GM12878 (cell line): Measurements from ENCODE around the gene DCP1B. TPM values are rescaled to one million over a fixed set of nuclear protein-coding genes. Genes with fewer than 3 reads are reported as not detected.

ENCODE experiments used
- ATAC-seq: fragments of 200-7000 bp; cut with Tn5 transposase; 3 replicates; pipeline ENCODE4 v1.9.1; 2020; ENCODE audit warnings: mild to moderate bottlenecking, moderate library complexity
- BruUV-seq: library from RNA; stranded (reverse); fragments of 400-500 nt; replicated peaks from 2 replicates; lab custom pipeline; 2021; lab: Mats Ljungman, UMichigan
- CTCF ChIA-PET: fragments of 300-600 bp; sonication (Branson Sonifier 250); formaldehyde crosslinking; extraction: SDS; loops from one replicate; lab custom pipeline; 2021; ENCODE audit warnings: inconsistent platforms; lab: Yijun Ruan, JAX
- POLR2A ChIA-PET: fragments of 350-600 bp; formaldehyde crosslinking; extraction: SDS; loops from one replicate; lab custom pipeline; 2021; ENCODE audit warnings: inconsistent platforms; lab: Charles Lee
- RAD21 ChIA-PET: fragments of 300-600 bp; sonication (Branson Sonifier 250); formaldehyde crosslinking; loops from one replicate; lab custom pipeline; 2023; ENCODE audit warnings: antibody characterized with exemption; ENCODE audit not compliant: unreplicated experiment; lab: Charles Lee
- SMC1A ChIA-PET: fragments of 300-600 bp; sonication (Branson Sonifier 250); formaldehyde crosslinking; loops from one replicate; lab custom pipeline; 2023; ENCODE audit not compliant: unreplicated experiment, uncharacterized antibody; lab: Charles Lee
- DNase-seq: peaks from one replicate; pipeline ENCODE4 v3.0.0-alpha.2; 2011; ENCODE audit warnings: low read depth, low spot score
- FAIRE-seq: peaks from 3 replicates; lab custom pipeline; 2011; peaks lifted over from hg19 to GRCh38; lab: Jason Lieb, UNC
- H2AFZ ChIP-seq: 2 replicates; pipeline ENCODE4 v1.6.0; 2011; ENCODE audit warnings: low read depth, low read length, control low read depth; ENCODE audit not compliant: control insufficient read depth
- H3K27ac ChIP-seq: 2 replicates; pipeline ENCODE4 v1.5.1; 2011; ENCODE audit warnings: control low read depth; ENCODE audit not compliant: control insufficient read depth, insufficient read depth
- H3K27me3 ChIP-seq, 2 experiments: replicated peaks in 1 of 2; 2 replicates each; pipeline versions ENCODE4 v1.6.0 to v1.6.1; 2011; ENCODE audit warnings: low read length in 1 of 2; ENCODE audit not compliant: control insufficient read depth in 2 of 2, insufficient read depth in 2 of 2
- H3K36me3 ChIP-seq, 2 experiments: 2 replicates each; pipeline ENCODE4 v1.5.1; 2011; ENCODE audit warnings: low read length in 1 of 2; ENCODE audit not compliant: control insufficient read depth in 2 of 2, insufficient read depth in 2 of 2
- H3K4me1 ChIP-seq: 2 replicates; pipeline ENCODE4 v1.6.1; 2011; ENCODE audit warnings: mild to moderate bottlenecking, low read length, moderate library complexity, mixed read lengths; ENCODE audit not compliant: control insufficient read depth, insufficient read depth
- H3K4me2 ChIP-seq: 2 replicates; pipeline ENCODE4 v1.6.0; 2011; ENCODE audit warnings: control low read depth; ENCODE audit not compliant: control insufficient read depth, insufficient read depth
- H3K4me3 ChIP-seq: fragments of 200-600 bp; sonication (generic); 2 replicates; pipeline ENCODE4 v1.5.1; 2016
- H3K79me2 ChIP-seq: 2 replicates; pipeline ENCODE4 v1.6.0; 2011; ENCODE audit warnings: low read length; ENCODE audit not compliant: control insufficient read depth, insufficient read depth
- H3K9ac ChIP-seq: 2 replicates; pipeline ENCODE4 v1.8.0; 2011; ENCODE audit warnings: low read length, control low read depth, mixed read lengths; ENCODE audit not compliant: control insufficient read depth, insufficient read depth
- H3K9me3 ChIP-seq: replicated peaks from 3 replicates; pipeline ENCODE4 v1.5.1; 2011; ENCODE audit warnings: mild to moderate bottlenecking, low read length; ENCODE audit not compliant: control insufficient read depth, insufficient read depth
- H4K20me1 ChIP-seq: 2 replicates; pipeline ENCODE4 v1.6.0; 2011; ENCODE audit not compliant: control insufficient read depth, insufficient read depth
- BCLAF1 ChIP-seq: fragments of 450-650 bp; IDR thresholded peaks from 2 replicates; pipeline ENCODE4 v1.6.1; 2017; ENCODE audit warnings: antibody characterized with exemption, mild to moderate bottlenecking, moderate library complexity
- CBFB ChIP-seq: IDR thresholded peaks from 2 replicates; pipeline ENCODE4 v1.6.1; 2016; ENCODE audit warnings: antibody characterized with exemption, low read depth
- DPF2 ChIP-seq: fragments of 450-650 bp; IDR thresholded peaks from 2 replicates; pipeline ENCODE4 v1.6.1; 2017; ENCODE audit warnings: mild to moderate bottlenecking
- EED ChIP-seq: sonication (generic); IDR thresholded peaks from 2 replicates; pipeline ENCODE4 v1.6.1; 2016; ENCODE audit warnings: antibody characterized with exemption, low read depth
- FOXM1 ChIP-seq: IDR thresholded peaks from 2 replicates; pipeline ENCODE4 v1.6.1; 2012; ENCODE audit warnings: low read depth, mild to moderate bottlenecking, inconsistent platforms, low read length, moderate library complexity
- IKZF1 ChIP-seq: fragments of 450-650 bp; conservative IDR thresholded peaks from 2 replicates; pipeline ENCODE4 v1.6.1; 2017; ENCODE audit warnings: antibody characterized with exemption, mild to moderate bottlenecking
- IKZF2 ChIP-seq, 2 experiments: fragments of 450-650 bp; IDR thresholded peaks; 2 replicates each; pipeline ENCODE4 v1.6.1; 2017; ENCODE audit warnings: mild to moderate bottlenecking in 2 of 2, moderate library complexity in 2 of 2
- JUNB ChIP-seq: IDR thresholded peaks from 2 replicates; pipeline ENCODE4 v1.6.1; 2016; ENCODE audit warnings: antibody characterized with exemption, mild to moderate bottlenecking
- KDM1A ChIP-seq: fragments of 200-600 bp; sonication (generic); IDR thresholded peaks from 2 replicates; pipeline ENCODE4 v1.6.1; 2016; ENCODE audit warnings: borderline replicate concordance
- MTA2 ChIP-seq: fragments of 450-650 bp; IDR thresholded peaks from 2 replicates; pipeline ENCODE4 v1.6.1; 2016; ENCODE audit warnings: low read depth, mild to moderate bottlenecking, moderate library complexity
- NFXL1 ChIP-seq: fragments of 450-650 bp; IDR thresholded peaks from 2 replicates; pipeline ENCODE4 v1.6.1; 2017; ENCODE audit warnings: antibody characterized with exemption, mild to moderate bottlenecking, borderline replicate concordance
- NR2C2 ChIP-seq: IDR thresholded peaks from 2 replicates; pipeline ENCODE4 v1.6.1; 2011; ENCODE audit warnings: borderline replicate concordance, low read depth; ENCODE audit not compliant: control insufficient read depth, insufficient read length
- PAX5 ChIP-seq: IDR thresholded peaks from 2 replicates; pipeline ENCODE4 v1.6.1; 2011; ENCODE audit warnings: low read depth, low read length, borderline replicate concordance
- PAX8 ChIP-seq: fragments of 450-650 bp; IDR thresholded peaks from 2 replicates; pipeline ENCODE4 v1.6.1; 2017; ENCODE audit warnings: mild to moderate bottlenecking, moderate library complexity
- RFX5 ChIP-seq: IDR thresholded peaks from 2 replicates; pipeline ENCODE4 v1.6.1; 2011; ENCODE audit warnings: low read depth, low read length, improper control_type of control experiment
- RUNX3 ChIP-seq: IDR thresholded peaks from 2 replicates; pipeline ENCODE4 v1.6.1; 2012; ENCODE audit warnings: low read length, inconsistent platforms
- SP1 ChIP-seq: IDR thresholded peaks from one replicate; pipeline ENCODE4 v1.6.1; 2011; ENCODE audit warnings: low read depth, low read length
- SPI1 ChIP-seq: IDR thresholded peaks from 2 replicates; pipeline ENCODE4 v1.6.1; 2011; ENCODE audit warnings: low read depth, mild to moderate bottlenecking, low read length, moderate library complexity, borderline replicate concordance; ENCODE audit not compliant: insufficient read depth
- WGBS: methylation state at CpG from one replicate; pipeline ENCODE4 v1.1.6; 2016; ENCODE audit warnings: low lambda C conversion rate; ENCODE audit not compliant: insufficient replicate concordance, insufficient coverage; ENCODE audit errors: missing lambda C conversion rate; 5-methylcytosine and 5-hydroxymethylcytosine counted together
- in situ Hi-C: fragments of 300-500 bp; cut with MboI; formaldehyde crosslinking; loops from 9 replicates; pipeline ENCODE4 v1.14.3; 2018; ENCODE audit warnings: mixed read lengths
- intact Hi-C: fragments of 100-400 bp; cut with micrococcal nuclease; formaldehyde crosslinking; loops from one replicate; pipeline ENCODE4 v1.14.2; 2022; ENCODE audit not compliant: unreplicated experiment
- polyA plus RNA-seq, 11 experiments: library from polyadenylated mRNA; depleted of rRNA in 4 of 11; unstranded in 6 of 11; stranded (reverse) in 5 of 11; fragments of >200 nt; fragmentation: Nextera tagmentation in 4 of 11; fragmentation: Illumina TruSeq in 1 of 11; extraction: Ambion mirVana in 4 of 11; extraction: Trizol in 1 of 11; gene quantifications; 1 replicate in 1 of 11; 2 replicates in 10 of 11; pipeline versions ENCODE4 v1.2.1 to v1.2.3, GENCODE V29; 2011 to 2016; ENCODE audit warnings: inconsistent platforms in 2 of 11, missing spikeins in 2 of 11, low read depth in 1 of 11
- total RNA-seq, 4 experiments: library from RNA; depleted of rRNA in 3 of 4; stranded (reverse); fragments of >200 nt in 3 of 4; fragmentation: Illumina TruSeq in 1 of 4; extraction: Trizol in 1 of 4; gene quantifications; 2 replicates each; pipeline versions ENCODE4 v1.2.1 to v1.2.3, GENCODE V29; 2013 to 2021
- TF ChIP-seq, protein P1 (sequence below): IDR thresholded peaks from 2 replicates; pipeline ENCODE4 v1.6.1; 2011; ENCODE audit warnings: borderline replicate concordance, low read depth, mild to moderate bottlenecking, moderate library complexity, mixed read lengths, low read length; ENCODE audit not compliant: insufficient read depth; ENCODE audit errors: extremely low read length

DCP1B gene
- total and polyA plus RNA-seq, 10 of the 15 experiments (the other 5 are each of a cell fraction or from before 2014, with no cell fraction given), result 1.3 to 23.4 (median 15.3) TPM

- no TSS peak for BruUV-seq
- no peaks in the 10 kb centered on the region for H4K20me1 ChIP-seq
- H3K27ac ChIP-seq, result no peak overlapping the region
- no peak overlapping the region for H2AFZ ChIP-seq
- H3K4me3 ChIP-seq, result no peak overlapping the region
- ChIA-PET RAD21 (interaction anchor here (1.1 to 2.4 kb wide), 3 partner anchors 12 to 77 kb away, joined by 3 to 12 read pairs (median 4); partner anchors contain the start of gene DCP1B), SMC1A (interaction anchor here (1.0 to 1.9 kb wide), 5 partner anchors 10 to 35 kb away, joined by 3 to 8 read pairs (median 3); no protein-coding TSS in a partner anchor), POLR2A (interaction anchor here (0.7 to 1.1 kb wide), 2 partner anchors 12 to 17 kb away, joined by 3 to 4 read pairs; no protein-coding TSS in a partner anchor), CTCF (interaction anchor here (0.8 to 3.4 kb wide), 4 partner anchors 12 to 36 kb away, joined by 3 to 12 read pairs (median 6); no protein-coding TSS in a partner anchor)
- WGBS, result 17% methylated on average over 9 of the region's 9 CpGs
- H3K9me3 ChIP-seq, result no peaks in the 10 kb centered on the region; the same call in 2 of the 3 replicates
- ATAC-seq (peak; percentile 60), DNase-seq (no peak), FAIRE-seq (no peak)
- no peaks in the 10 kb centered on the region; a peak in 1 of 4 replicates for H3K27me3 ChIP-seq
- no peaks in the 10 kb centered on the region; the same call in 1 of the 2 replicates for H3K4me1 ChIP-seq
- peak; percentile 73 for TF ChIP-seq SPI1
- 0 out of 2 replicates have a peak, but pooled peaks have one; percentile 36 for TF ChIP-seq MTA2
- peak; percentile 48; the same call in 1 of the 2 replicates for TF ChIP-seq IKZF1
- no peak for TF ChIP-seq NFXL1
- peak; percentile 59; the same call in 1 of the 2 replicates for TF ChIP-seq JUNB
- TF ChIP-seq SP1, result no peak
- no peak for TF ChIP-seq NR2C2
- TF ChIP-seq KDM1A, result no peak
- peak; percentile 21; the same call in 1 of the 2 replicates for TF ChIP-seq DPF2
- TF ChIP-seq RFX5, result no peak
- TF ChIP-seq, protein P1, sequence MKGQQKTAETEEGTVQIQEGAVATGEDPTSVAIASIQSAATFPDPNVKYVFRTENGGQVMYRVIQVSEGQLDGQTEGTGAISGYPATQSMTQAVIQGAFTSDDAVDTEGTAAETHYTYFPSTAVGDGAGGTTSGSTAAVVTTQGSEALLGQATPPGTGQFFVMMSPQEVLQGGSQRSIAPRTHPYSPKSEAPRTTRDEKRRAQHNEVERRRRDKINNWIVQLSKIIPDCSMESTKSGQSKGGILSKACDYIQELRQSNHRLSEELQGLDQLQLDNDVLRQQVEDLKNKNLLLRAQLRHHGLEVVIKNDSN, result no peak
- TF ChIP-seq RUNX3, result 0 out of 2 replicates have a peak, but pooled peaks have one; percentile 3
- no peak for TF ChIP-seq PAX5
- TF ChIP-seq IKZF2 (IDR thresholded peaks at IDR 0.05), result peak; percentile 38 to 42; a peak in 3 of 4 replicates
- no peak for TF ChIP-seq CBFB
- peak; percentile 52; the same call in 1 of the 2 replicates for TF ChIP-seq FOXM1
- peak; percentile 51; the same call in 1 of the 2 replicates for TF ChIP-seq EED
- TF ChIP-seq BCLAF1, result no peak
- no peak for TF ChIP-seq PAX8
- in situ Hi-C loops (no loop called here), intact Hi-C loops (no loop called here)
- H3K9ac ChIP-seq, result no peak overlapping the region
- H3K4me2 ChIP-seq, result no peak overlapping the region
- no peaks in the 10 kb centered on the region for H3K36me3 ChIP-seq
- H3K79me2 ChIP-seq, result no peaks in the 10 kb centered on the region
Observed at GRCh38 chr12:2016862-2017545, 12.7 kb upstream of the DCP1B start.
